NCI-H2196 treated with DMSO at 0.1 percent for 48 hours (cell line): Measurements from ENCODE around the gene CSMD2.

ENCODE experiments used
- DNase-seq: peaks from one replicate; lab custom pipeline; 2025; ENCODE audit not compliant: unreplicated experiment; lab: John Stamatoyannopoulos, UW

CSMD2 gene

DNA sequence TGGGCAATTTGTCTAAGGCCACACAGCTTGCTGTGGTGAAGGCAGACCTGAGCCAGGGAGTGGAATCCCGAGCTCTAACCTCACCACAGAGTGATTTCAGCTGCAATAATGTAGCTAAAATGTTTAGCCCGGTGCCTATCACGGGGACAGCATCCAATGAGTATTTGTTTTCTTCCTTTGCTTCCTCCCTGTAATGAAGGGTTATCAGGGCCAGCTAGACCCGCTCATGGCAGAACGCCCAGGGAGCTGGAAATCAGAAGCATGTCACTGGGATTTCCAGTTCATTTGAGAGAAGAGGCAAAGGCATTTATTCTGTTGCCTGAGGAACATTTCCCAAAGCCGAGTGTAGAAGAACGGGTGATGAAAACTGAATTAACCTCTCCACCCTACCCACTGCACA, 509.5 kb downstream of the CSMD2 start:
- no peak for DNase-seq

DNA sequence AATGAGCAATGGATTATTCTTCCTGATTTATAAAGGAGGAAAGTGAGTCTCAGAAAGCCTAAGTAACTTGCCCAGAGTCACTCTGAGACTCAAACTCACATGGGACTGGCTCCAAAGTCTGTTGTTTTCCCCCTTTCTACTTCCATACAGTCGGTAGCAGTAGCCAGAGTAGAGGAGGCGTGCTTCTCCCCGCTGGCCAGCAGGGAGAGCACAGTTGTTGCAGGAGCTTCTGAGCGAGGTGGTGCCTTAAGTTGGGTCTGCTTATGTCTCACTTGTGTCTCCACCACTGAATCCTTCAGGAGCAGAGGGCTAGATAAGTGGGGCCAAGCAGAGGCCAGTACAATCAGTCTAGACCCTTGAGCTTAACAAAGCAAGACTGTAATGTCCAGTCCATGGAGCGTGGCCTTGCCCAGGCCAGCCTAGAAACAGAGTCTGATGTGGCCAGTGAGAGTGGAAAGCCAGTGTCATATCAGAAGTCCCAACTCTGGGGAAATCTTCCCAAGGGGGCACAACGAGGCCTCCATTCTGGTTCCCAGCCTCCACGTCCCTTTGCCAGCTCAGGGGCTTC, 510.7 kb downstream of the CSMD2 start:
- DNase-seq = no peak

DNA sequence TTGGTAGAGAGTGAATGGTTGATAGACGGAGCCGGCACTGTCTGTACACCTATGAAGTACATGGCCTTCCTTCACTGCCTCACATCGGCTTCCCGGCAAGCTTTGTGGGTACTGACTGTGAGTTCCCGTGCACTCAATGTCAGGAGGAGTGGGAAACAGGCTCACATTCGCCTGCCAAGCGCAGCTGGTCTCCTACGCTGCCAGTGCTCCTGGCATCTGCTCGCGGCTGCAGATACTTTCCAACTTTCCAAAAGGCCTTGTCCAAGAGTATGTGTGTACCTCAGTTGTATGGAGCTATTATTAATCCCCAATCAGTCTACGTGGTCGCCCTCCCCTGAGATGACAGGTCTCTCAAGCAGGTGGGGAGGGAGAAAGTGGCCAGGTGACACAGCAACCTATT, 511.8 kb downstream of the CSMD2 start:
- no peak for DNase-seq

DNA sequence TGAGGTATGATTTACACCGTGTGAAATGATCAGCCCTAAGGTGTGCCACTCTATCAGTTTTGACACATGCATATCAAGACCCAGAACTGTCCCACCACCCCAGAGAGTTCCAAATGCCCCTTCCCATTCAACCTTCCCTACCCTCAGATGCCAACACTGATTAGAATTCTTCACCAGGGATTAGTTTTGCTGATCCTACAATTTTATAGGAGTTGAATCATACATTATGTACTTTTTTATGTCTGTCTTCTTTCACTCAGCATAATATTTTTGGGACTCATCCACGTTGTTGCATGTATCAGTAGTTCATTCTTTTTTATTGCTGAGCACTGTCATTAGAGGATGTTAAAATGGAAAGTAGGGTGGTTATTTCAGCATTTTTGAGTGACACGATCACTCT, 514.3 kb downstream of the CSMD2 start:
- DNase-seq = no peak

DNA sequence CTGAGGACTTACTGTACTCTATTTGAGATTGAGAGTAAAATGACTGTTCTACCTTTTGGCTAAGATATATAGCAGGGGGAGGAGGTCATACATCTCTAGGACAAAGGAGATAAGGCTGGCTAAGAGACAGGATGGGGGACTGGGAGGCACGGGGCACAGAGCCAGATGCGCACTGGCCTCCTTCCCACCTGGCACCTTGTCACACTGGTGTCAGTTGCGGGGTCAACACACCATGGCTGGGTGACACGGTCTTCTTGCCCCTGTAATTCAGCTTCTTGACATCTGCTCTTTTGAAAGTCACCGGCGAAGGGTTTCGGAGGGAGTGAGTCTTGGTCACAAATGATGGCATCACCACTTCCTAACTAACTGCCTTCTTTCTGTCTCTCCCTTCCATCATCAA, 515.3 kb downstream of the CSMD2 start:
- no peak for DNase-seq

DNA sequence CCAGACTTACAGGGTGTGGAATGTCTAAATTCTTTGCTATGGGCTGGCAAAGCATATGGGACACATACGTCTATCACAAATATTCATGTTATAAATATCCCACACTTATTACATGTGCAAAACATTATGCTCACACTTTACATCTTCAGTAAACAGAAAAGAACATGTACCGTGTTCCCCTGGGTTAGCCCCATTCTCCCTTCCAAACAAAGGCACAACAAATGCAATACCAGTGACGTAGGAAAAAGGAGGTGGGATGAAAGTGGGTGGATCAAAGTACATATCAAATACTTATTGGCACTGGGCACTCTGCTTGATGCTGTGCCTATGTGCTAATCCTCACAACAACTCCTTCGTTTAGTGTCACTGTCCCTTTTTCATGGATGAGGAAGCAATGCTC, 521.8 kb downstream of the CSMD2 start:
- no peak for DNase-seq

DNA sequence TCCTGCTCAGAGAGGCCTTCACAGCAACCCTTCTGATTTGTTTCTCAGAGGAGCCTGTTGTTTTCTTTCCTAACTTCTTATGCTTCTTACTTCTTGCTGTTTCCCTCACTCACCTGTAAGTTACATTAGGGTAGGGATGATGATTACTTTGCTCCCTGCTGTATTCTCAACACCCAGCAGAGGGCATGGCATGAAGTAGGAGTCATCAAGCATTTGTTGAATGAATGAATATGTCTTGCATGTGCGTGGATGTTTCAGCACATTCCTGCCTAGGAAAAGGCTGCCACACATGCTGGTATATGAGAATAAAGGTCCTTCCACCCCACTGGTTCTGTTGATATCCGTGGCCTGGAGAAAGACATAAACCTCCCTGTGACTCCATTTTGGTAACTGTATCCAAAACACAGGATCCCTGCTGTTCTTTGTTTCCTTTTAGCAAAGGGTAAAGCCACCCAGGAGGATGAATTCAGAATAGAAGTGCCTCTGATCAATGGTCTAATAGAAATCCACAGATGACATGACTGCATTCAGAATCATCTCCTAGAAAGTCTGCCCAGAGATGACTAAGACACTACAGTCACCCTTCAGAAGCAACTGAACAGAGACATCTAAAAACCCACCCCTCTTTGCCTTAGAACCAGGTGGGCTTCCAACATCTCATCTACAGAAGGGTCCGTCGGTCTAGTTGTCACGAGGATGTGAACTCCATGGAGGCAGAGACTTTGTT, 523.8 kb downstream of the CSMD2 start:
- DNase-seq = no peak

DNA sequence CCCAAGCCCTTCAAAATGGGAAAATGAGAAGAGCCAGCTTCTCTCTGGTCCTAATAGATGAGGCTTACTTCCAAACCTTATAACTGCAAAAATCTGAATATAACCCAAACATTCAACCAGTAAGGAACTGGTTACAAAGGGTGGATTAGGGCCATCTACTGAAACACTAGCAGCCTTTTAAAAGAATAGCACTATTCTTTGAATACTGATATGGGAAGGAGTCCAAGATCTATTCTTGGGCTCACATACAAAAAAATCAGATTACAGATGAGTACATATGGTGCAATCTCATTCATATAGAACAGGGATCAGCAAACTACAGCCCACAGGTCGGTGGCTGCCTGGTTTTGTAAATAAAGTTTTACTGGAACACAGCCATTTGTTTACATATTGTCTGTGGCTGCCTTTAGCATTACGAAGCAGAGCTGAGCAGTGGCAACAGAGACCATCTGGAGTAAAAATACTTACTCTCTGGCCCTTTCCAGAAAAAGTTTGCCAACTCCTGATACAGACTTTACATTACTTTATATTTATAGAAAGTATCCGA, 524.8 kb downstream of the CSMD2 start:
- no peak for DNase-seq

DNA sequence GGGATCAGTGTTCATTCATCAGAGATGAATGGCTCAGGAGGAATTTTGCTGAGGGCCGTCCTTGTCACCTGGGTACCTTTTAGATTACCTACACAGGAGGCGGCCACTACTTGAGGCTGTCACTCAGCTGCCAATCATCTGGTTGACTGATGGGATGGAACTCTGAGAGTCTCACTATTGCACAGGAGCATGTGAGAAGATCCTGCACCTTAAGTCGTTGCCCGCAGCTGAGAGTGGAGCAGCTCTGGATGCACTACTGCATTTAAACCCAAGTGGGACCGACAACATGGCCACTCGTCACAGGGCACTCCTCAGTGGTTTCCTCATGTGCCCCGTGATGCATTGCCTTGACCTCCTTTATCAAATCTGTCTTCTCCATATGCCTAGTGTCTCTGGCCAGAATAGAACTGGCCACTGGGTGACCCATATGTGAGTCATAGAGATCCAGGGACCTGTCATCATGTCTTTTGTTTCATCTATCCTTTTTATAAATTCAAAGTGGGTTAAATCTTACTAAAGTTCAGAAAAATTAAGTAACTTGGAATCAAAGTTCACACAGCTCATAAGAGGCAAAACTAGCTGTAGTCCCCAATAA, 527.1 kb downstream of the CSMD2 start:
- no peak for DNase-seq

DNA sequence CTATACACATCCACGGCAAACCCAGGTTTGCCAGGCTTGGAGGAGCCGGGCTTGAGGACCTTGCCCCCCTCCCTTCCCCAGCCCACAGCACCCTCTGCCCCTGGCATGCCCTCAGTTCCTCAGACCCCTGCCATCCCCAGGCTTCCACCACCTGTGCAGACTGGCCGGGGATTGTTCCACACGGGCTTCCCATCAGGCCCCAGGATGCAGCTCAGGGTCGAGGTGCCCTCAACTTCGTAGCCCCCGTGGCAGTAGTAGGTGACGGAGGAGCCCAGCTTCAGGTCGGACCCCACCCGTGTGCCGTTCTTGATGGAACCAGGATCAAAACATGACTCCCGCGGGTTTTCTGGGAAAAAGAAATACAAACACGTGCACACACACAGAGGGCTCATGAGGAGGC, 528.8 kb downstream of the CSMD2 start:
- DNase-seq = no peak

DNA sequence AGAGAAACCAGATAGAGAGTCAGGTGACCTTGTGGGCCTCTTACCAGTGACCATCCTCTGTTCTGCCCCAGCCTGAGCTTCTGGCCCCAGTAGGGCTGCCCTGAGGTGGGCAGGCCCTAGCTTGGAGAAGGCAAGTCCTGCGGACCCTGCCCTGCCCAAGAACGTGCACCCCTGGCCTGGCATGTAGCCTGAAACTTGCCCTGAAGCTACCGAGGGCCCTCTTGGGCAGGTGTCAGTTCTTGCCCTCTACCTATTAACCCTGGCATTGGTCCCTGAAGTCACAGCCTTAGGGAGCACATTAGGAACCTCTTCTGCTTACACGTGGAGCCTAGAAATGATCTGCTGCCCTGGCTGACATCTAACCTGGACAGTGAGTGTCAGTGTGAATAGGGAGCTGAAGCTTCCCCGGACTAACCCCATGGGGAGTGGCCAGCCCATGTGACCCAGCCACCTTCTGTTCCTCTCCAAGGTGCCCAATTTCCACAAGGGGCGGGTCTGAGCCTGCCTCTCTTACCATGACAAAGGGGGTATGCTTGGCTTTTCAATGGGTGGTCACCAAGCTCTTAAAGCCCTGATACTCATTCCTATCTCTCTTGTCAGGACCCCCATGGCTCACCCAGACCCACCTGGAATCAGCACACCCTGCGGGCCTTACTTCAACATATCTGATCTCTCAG, 529.6 kb downstream of the CSMD2 start:
- DNase-seq = no peak

DNA sequence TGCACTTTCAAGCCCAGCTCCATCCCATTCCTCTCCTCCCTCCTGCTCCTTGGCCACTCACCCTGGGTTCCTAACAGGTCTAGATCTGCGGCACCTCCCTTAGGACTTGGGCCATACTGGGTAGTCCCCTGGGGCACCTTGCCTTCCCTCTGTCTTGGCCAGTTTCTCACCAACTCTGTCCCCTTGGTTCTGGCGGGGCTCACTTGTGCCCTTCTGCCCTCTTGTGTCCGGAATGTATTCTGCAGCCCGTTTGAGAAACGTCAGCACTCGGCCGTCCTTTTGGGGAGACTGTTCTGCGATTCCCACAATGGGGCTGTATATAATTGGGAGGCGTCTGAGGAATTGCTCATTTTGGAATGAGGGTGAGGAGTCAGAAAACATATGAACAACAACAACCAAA, 530.2 kb downstream of the CSMD2 start:
- DNase-seq = no peak

DNA sequence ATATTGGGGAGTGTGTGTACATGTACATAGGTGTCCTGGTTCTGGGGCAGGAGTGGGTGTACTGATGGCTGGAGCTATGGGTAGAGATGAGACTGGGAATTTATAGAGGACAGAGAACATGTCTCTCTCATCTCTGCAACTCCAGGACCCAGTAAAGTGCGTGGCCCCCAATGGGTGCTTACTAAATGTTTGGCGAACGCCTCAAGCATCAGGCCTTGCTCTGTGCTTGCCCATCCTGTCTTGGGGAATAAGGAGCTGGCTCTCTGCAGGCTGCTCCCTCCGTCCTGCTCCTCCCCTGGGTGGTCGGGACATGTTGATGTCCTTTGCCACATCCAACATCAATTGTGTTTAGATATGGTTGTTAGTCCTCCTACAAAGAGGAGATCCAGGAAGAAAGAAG, 530.9 kb downstream of the CSMD2 start:
- DNase-seq = no peak

DNA sequence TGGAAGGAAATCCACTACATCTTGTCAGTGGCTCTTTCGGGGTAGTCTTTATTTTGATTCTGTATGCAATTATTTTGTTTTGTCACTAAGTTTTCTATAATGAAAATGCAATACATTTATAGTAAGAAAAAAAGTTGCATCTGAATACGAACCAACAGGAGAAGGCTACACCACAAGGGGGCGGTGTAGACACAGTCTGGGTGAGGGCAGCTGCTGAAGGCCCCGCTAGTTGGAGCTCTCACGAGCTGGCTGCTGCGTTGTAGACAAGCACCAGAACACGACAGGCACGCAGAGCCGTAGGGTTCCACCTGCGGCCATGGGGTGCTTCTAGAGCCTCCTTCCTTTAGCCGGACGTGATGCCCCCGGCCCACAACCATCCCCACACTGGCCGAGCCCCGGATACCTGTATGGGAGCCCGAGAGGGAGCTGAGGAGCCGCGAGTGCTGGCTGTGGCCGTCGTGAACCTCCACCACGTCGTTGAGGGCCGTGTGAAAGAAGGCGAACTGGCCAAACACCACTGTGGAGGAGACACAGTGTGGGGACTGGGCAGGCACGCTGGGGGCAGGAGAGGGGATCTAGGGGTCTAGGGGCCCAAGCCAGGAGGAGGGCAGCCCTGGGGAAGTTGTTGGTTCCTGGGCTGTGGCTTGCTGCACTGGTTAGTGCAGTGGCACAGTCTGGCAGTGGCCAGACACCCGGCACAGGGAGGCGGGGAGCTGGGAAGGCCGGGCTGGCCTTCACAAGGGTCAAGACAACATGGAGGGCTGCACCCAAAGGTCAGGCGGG, 531.8 kb downstream of the CSMD2 start:
- peak; percentile 81 for DNase-seq

DNA sequence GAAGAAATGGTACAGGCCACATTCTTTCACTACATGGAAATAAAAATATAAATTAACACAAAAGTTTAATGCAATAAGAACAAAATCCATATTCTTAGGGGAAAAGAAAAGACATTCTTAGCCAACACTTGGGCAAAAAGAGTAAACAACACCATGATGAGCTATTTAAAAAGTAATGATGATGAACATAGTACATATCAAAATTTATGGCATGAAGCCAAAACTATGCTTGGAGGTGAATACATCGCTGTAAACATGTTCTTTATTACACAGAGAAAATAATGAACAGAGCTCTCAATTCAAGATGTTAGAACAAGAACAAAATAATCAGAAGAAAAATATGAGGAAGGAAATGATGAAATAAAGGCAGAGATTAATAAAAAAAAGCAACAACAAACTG, 534.3 kb downstream of the CSMD2 start:
- DNase-seq = no peak

DNA sequence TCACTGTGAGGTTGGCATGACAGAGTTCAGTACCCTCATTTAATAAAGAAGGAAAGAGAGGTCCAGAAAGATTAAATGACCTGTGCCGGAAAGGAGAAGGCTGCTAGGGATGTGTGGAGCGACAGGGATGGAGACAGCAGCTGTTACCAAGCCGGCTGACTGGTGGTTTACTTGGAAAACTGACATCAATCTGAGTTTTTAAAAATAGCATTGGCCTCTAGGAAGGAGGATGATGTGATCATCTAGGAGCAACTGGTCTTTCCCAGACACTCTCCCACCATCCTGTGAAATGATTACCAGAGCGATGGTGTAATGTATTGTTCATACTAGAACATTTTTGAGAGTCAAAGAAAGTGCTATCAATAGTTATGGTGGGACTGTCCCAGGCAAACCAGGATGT, 538.2 kb downstream of the CSMD2 start:
- no peak for DNase-seq

DNA sequence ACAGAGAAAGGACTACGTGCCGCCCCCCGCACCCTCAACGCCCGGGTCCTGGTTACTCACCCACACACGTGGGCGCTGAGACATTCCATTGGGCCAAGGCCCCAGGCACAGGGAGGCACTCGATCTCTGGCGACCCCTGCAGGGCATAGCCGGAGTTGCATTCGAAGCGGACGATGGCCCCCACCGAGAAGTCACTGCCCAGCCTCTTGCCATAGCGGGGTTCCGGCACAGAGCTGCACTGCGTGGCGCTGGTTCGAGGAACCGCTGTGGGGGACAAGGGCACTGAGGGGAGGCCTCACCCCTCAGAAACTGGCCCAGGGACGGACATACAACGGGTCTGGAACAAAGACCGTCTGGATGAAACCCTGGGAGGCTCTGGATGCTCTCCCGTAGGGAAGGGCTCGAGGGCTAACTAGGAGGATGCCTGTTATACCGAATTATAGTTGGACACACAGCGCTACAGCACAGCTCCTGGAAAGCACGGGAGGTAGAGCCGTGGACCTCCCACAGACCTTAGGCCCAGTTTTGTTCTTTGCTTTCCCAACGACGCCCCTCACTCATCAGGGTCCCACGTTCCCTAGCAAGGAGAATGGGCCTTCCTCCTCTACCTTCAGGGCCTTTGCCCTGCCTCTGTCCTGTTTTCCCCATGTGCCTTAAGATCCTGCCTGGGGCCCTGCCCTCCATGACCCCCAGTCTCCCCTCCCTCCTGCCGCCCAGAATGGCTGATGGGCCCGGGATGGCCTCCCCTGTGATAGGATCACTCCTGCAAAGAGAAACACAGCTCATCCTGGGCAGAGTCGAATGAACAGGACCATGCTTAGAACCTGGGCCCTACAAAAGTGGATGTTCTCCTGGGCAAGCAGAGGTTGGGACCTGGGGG, 539.8 kb downstream of the CSMD2 start:
- no peak for DNase-seq

DNA sequence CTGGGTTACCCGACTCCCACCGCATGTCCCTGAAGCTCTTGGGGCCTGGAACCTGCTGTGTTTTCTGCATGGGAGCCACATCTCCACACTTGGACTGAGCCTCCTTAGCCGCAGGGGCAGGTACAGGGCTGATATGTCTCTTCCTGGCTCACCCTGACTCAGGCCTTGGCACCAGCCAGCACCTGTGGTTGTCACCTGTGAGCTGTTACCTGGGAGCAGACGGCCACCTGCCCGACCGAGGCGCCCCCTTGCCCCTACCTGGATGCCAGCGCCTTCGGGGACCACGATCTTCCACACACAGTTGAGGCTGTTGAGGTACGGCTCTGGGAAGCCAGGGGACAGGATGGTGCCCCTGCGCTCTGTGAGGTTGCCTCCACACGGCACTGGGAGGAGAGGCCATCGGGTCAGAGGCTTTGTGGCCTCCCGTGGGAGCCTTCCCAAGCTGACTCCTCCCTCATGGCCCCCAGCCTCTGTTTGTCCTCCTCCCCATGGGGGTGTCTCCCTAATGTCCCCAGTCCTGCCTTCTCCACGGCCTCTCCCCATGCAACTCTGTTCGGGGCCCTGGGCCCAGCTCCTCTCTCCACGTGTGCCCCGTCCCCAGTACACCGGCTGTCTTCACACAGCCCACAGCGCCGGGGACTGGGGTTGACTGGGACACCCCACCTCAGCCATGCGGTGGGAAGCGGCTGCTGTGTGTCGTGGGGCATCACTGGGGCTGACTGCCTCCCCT, 540.6 kb downstream of the CSMD2 start:
- no peak for DNase-seq

DNA sequence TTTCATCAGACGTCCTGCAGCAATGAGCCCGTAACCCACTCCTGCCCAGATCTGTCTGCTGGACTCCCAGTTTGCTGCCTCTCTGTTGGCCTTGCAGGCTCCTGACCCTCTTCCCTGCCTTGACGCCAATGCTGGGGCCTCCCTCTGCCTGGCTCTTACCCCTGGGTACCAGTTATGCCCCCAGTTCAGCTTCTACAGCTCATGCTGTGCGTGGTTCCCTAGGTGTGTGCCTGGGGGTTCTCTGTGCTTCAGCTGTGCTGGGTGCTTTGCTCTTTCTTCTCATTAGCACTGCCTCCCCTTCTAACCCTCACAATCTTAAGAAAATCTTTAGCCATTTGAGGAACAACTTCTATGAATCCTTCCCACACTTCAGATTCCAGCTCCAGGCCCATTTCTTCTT, 541.2 kb downstream of the CSMD2 start:
- DNase-seq = no peak

DNA sequence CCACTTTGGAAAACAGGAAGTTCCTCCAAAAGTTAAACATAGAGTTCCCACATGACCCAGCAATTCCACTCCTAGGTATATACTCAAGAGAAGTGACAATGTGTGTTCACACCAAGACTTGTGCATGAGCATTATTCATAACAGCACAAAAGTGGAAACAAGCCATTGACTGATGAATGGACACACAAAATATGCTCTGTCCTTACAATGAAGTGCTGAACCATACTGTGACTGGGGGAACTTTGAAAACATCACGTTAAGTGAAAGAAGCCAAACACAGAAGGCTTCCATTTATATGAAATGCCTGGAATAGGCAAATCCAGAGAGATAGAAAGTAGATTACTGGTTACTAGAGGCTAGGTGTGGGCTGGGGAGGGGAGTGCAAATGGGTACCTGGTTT, 542.3 kb downstream of the CSMD2 start:
- DNase-seq = no peak
